HepG2 (cell line): ENCODE measurements around the gene MRPL10. TPM values are rescaled to one million over a fixed set of nuclear protein-coding genes. Genes with fewer than 3 reads are reported as not detected.
A peak's percentile ranks its signal among the peaks of the same experiment; 100 is the strongest.

Experiments used
- CCDC6 ChIP-seq: sonication (generic); formaldehyde crosslinking; IDR thresholded peaks from 2 replicates; pipeline ENCODE4 v1.8.1; 2022; ENCODE audit warnings: mild to moderate bottlenecking, missing genetic modification reagents, moderate library complexity
- DNMT1 ChIP-seq: sonication (generic); formaldehyde crosslinking; IDR thresholded peaks from 2 replicates; pipeline ENCODE4 v1.5.1; 2020; ENCODE audit warnings: mild to moderate bottlenecking, missing genetic modification reagents
- EED ChIP-seq: sonication (generic); formaldehyde crosslinking; IDR thresholded peaks from 2 replicates; pipeline ENCODE4 v1.5.0; 2020; ENCODE audit warnings: mild to moderate bottlenecking, missing genetic modification reagents
- FOSL2 ChIP-seq: sonication (generic); formaldehyde crosslinking; IDR thresholded peaks from 2 replicates; pipeline ENCODE4 v1.4.0; 2020; ENCODE audit warnings: missing genetic modification reagents
- HNF4A ChIP-seq: sonication (generic); formaldehyde crosslinking; IDR thresholded peaks from 2 replicates; pipeline ENCODE4 v1.4.0; 2020; ENCODE audit warnings: missing genetic modification reagents
- JUND ChIP-seq: sonication (generic); formaldehyde crosslinking; IDR thresholded peaks from 2 replicates; pipeline ENCODE4 v1.8.0; 2022; ENCODE audit warnings: mild to moderate bottlenecking, missing genetic modification reagents
- KLF13 ChIP-seq: sonication (generic); formaldehyde crosslinking; IDR thresholded peaks from 2 replicates; pipeline ENCODE4 v1.4.0; 2020; ENCODE audit warnings: mild to moderate bottlenecking, missing genetic modification reagents
- MAF1 ChIP-seq: sonication (generic); formaldehyde crosslinking; IDR thresholded peaks from 2 replicates; pipeline ENCODE4 v1.5.0; 2020; ENCODE audit warnings: missing genetic modification reagents, borderline replicate concordance
- MEF2D ChIP-seq: sonication (generic); formaldehyde crosslinking; IDR thresholded peaks from 2 replicates; pipeline ENCODE4 v1.5.1; 2020; ENCODE audit warnings: mild to moderate bottlenecking, missing genetic modification reagents
- NFE2L1 ChIP-seq: sonication (generic); formaldehyde crosslinking; IDR thresholded peaks from 2 replicates; pipeline ENCODE4 v1.4.0; 2020; ENCODE audit warnings: missing genetic modification reagents, mild to moderate bottlenecking, borderline replicate concordance
- NR2F1 ChIP-seq, 2 experiments: fragments of 450-650 bp in 1 of 2; formaldehyde crosslinking in 1 of 2; IDR thresholded peaks; 2 replicates each; pipeline versions ENCODE4 v1.5.0 to v1.6.1; 2016 to 2020; ENCODE audit warnings: mild to moderate bottlenecking in 1 of 2, missing compliant biosample characterization in 1 of 2, missing genetic modification reagents in 1 of 2, moderate library complexity in 1 of 2
- SP2 ChIP-seq: sonication (generic); formaldehyde crosslinking; IDR thresholded peaks from 2 replicates; pipeline ENCODE4 v1.5.1; 2020; ENCODE audit warnings: mild to moderate bottlenecking, missing genetic modification reagents
- TAF15 ChIP-seq: fragments of 200-400 bp; formaldehyde crosslinking; IDR thresholded peaks from one replicate; pipeline ENCODE4 v1.6.1; 2018; ENCODE audit warnings: mild to moderate bottlenecking, low read depth, low read length; ENCODE audit not compliant: poor library complexity, severe bottlenecking
- TBP ChIP-seq: sonication (generic); formaldehyde crosslinking; IDR thresholded peaks from 2 replicates; pipeline ENCODE4 v1.5.0; 2020; ENCODE audit warnings: missing genetic modification reagents
- TOE1 ChIP-seq: sonication (generic); formaldehyde crosslinking; IDR thresholded peaks from 2 replicates; pipeline ENCODE4 v1.4.0; 2020; ENCODE audit warnings: mild to moderate bottlenecking, missing genetic modification reagents
- XBP1 ChIP-seq: sonication (generic); formaldehyde crosslinking; IDR thresholded peaks from 2 replicates; pipeline ENCODE4 v1.5.0; 2020; ENCODE audit warnings: missing genetic modification reagents
- ZBTB38 ChIP-seq: sonication (generic); formaldehyde crosslinking; IDR thresholded peaks from 2 replicates; pipeline ENCODE4 v1.5.1; 2020; ENCODE audit warnings: mild to moderate bottlenecking, missing genetic modification reagents
- ZNF180 ChIP-seq: sonication (generic); formaldehyde crosslinking; IDR thresholded peaks from 2 replicates; pipeline ENCODE4 v1.4.0; 2020; ENCODE audit warnings: low read depth, missing genetic modification reagents, borderline replicate concordance
- ZNF343 ChIP-seq: sonication (generic); formaldehyde crosslinking; IDR thresholded peaks from 2 replicates; pipeline ENCODE4 v1.4.0; 2020; ENCODE audit warnings: mild to moderate bottlenecking, missing genetic modification reagents
- ZNF570 ChIP-seq: sonication (generic); formaldehyde crosslinking; IDR thresholded peaks from 2 replicates; pipeline ENCODE4 v1.4.0; 2020; ENCODE audit warnings: mild to moderate bottlenecking, missing genetic modification reagents, borderline replicate concordance
- ZNF572 ChIP-seq: sonication (generic); formaldehyde crosslinking; IDR thresholded peaks from 2 replicates; pipeline ENCODE4 v1.5.1; 2020; ENCODE audit warnings: mild to moderate bottlenecking, missing genetic modification reagents
- ZNF605 ChIP-seq: sonication (generic); formaldehyde crosslinking; IDR thresholded peaks from 2 replicates; pipeline ENCODE4 v1.8.0; 2022; ENCODE audit warnings: mild to moderate bottlenecking, missing genetic modification reagents
- ZNF652 ChIP-seq: IDR thresholded peaks from 2 replicates; pipeline ENCODE4 v1.6.1; 2016; ENCODE audit warnings: low read depth, borderline replicate concordance
- ZNF781 ChIP-seq: sonication (generic); formaldehyde crosslinking; IDR thresholded peaks from 2 replicates; pipeline ENCODE4 v1.5.1; 2020; ENCODE audit warnings: borderline replicate concordance, mild to moderate bottlenecking, missing genetic modification reagents; ENCODE audit errors: not compliant biosample characterization
- ZNF850 ChIP-seq: sonication (generic); formaldehyde crosslinking; conservative IDR thresholded peaks from 2 replicates; pipeline ENCODE4 v1.9.0; 2021; ENCODE audit warnings: mild to moderate bottlenecking, missing genetic modification reagents
- polyA plus RNA-seq, 8 experiments: library from polyadenylated mRNA; depleted of rRNA in 3 of 8; stranded (reverse) in 7 of 8; unstranded in 1 of 8; fragments of >200 nt; fragmentation: Illumina TruSeq in 4 of 8; extraction: Trizol in 4 of 8; gene quantifications; 2 replicates each; pipeline versions ENCODE4 v1.2.1 to v1.2.3, GENCODE V29; 2011 to 2016; ENCODE audit warnings: low read depth in 4 of 8, missing spikeins in 1 of 8, mixed read lengths in 1 of 8; ENCODE audit not compliant: insufficient read depth in 1 of 8
- total RNA-seq, 5 experiments: library from RNA; depleted of rRNA; stranded (reverse); fragments of >200 nt; fragmentation: Illumina TruSeq; extraction: Trizol; gene quantifications; 2 replicates each; pipeline ENCODE4 v1.2.3, GENCODE V29; 2016; ENCODE audit warnings: low read depth in 1 of 5
- TF ChIP-seq, protein P1 (sequence below): sonication (generic); formaldehyde crosslinking; IDR thresholded peaks from 2 replicates; pipeline ENCODE4 v1.4.0; 2020; ENCODE audit warnings: low read depth, mild to moderate bottlenecking, missing genetic modification reagents
- TF ChIP-seq, protein P2 (sequence below): sonication (generic); formaldehyde crosslinking; IDR thresholded peaks from 2 replicates; pipeline ENCODE4 v1.5.1; 2020; ENCODE audit warnings: missing genetic modification reagents, mild to moderate bottlenecking, borderline replicate concordance
- TF ChIP-seq, protein P3 (sequence below): fragments of 450-650 bp; IDR thresholded peaks from 2 replicates; pipeline ENCODE4 v1.6.1; 2017
- TF ChIP-seq, protein P4 (sequence below): sonication (generic); formaldehyde crosslinking; conservative IDR thresholded peaks from 2 replicates; pipeline ENCODE4 v1.8.0; 2022; ENCODE audit warnings: low read depth, missing genetic modification reagents

The MRPL10 gene
- total and polyA plus RNA-seq, 2 of the 13 experiments (the other 11 are each of a cell fraction or from before 2014, with no cell fraction given) = 56.7 to 149 TPM

DNA sequence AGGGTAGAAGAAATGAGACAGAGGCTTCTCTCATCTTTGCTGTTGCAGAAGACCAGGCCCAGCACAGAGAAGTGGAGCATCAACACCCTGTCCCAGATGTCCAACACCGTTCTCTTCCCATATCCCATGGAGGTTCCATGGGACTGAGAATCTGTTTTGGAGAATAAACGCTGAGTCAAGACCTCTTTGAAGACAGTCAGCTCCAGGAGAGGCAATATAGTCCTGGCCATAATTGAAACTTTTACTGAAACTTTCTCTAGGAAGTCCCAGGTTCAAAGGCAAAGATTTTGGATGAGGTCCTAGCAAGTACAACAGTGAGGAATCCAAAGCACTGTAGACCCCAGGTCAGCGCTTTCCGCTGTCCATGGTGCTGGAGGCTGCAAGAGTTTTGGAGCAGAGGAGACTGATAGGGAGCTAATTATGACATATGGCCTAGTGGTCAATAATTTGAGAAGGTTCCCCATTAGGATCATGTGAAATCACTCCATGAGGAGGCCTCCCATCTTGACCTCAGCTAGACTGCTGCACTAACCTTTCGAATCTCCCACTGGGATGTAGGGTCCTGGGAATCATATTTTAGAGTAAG is 45.7 kb downstream of the MRPL10 start (continued):
- no peak for TF ChIP-seq ZNF572 (CRISPR knock-in tag)
- no peak for TF ChIP-seq TAF15
- TF ChIP-seq ZNF850 (CRISPR knock-in tag) = no peak
- TF ChIP-seq MEF2D (CRISPR knock-in tag) = no peak
- TF ChIP-seq DNMT1 (CRISPR knock-in tag) = no peak
- TF ChIP-seq, protein P1, sequence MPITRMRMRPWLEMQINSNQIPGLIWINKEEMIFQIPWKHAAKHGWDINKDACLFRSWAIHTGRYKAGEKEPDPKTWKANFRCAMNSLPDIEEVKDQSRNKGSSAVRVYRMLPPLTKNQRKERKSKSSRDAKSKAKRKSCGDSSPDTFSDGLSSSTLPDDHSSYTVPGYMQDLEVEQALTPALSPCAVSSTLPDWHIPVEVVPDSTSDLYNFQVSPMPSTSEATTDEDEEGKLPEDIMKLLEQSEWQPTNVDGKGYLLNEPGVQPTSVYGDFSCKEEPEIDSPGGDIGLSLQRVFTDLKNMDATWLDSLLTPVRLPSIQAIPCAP (CRISPR knock-in tag) = no peak
- TF ChIP-seq HNF4A = no peak
- TF ChIP-seq TBP (CRISPR knock-in tag) = no peak
- TF ChIP-seq NR2F1 (CRISPR knock-in tag; IDR thresholded peaks at IDR 0.05) = no peak
- TF ChIP-seq ZNF180 (CRISPR knock-in tag) = no peak
- no peak for TF ChIP-seq ZNF343 (CRISPR knock-in tag)
- TF ChIP-seq XBP1 (CRISPR knock-in tag) = no peak
- TF ChIP-seq KLF13 (CRISPR knock-in tag) = no peak
- TF ChIP-seq ZNF570 (CRISPR knock-in tag) = no peak
- TF ChIP-seq, protein P2, sequence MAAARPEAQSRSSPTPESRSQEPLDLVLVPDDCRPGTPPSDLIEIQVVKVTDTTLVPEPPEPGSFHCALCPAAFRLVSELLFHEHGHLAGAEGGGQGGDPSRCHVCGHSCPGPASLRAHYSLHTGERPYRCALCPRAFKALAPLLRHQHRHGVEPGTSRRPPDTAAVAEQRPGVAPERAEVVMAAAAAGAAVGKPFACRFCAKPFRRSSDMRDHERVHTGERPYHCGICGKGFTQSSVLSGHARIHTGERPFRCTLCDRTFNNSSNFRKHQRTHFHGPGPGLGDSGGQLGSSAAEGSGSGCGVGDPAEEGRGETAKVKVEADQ (CRISPR knock-in tag) = no peak
- TF ChIP-seq ZNF781 (CRISPR knock-in tag) = no peak
- no peak for TF ChIP-seq MAF1 (CRISPR knock-in tag)
- TF ChIP-seq ZNF652 (CRISPR knock-in tag) = 0 out of 2 replicates have a peak, but pooled peaks have one; percentile 26
- no peak for TF ChIP-seq EED (CRISPR knock-in tag)
- TF ChIP-seq TOE1 (CRISPR knock-in tag) = no peak
- TF ChIP-seq CCDC6 (CRISPR knock-in tag) = no peak
- no peak for TF ChIP-seq NFE2L1
- TF ChIP-seq, protein P3, sequence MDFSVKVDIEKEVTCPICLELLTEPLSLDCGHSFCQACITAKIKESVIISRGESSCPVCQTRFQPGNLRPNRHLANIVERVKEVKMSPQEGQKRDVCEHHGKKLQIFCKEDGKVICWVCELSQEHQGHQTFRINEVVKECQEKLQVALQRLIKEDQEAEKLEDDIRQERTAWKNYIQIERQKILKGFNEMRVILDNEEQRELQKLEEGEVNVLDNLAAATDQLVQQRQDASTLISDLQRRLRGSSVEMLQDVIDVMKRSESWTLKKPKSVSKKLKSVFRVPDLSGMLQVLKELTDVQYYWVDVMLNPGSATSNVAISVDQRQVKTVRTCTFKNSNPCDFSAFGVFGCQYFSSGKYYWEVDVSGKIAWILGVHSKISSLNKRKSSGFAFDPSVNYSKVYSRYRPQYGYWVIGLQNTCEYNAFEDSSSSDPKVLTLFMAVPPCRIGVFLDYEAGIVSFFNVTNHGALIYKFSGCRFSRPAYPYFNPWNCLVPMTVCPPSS = no peak
- no peak for TF ChIP-seq SP2 (CRISPR knock-in tag)
- TF ChIP-seq ZBTB38 = no peak
- TF ChIP-seq JUND = no peak
- TF ChIP-seq FOSL2 (CRISPR knock-in tag) = peak; percentile 40; the same call in 1 of the 2 replicates
- peak; percentile 91 for TF ChIP-seq ZNF605
- TF ChIP-seq, protein P4, sequence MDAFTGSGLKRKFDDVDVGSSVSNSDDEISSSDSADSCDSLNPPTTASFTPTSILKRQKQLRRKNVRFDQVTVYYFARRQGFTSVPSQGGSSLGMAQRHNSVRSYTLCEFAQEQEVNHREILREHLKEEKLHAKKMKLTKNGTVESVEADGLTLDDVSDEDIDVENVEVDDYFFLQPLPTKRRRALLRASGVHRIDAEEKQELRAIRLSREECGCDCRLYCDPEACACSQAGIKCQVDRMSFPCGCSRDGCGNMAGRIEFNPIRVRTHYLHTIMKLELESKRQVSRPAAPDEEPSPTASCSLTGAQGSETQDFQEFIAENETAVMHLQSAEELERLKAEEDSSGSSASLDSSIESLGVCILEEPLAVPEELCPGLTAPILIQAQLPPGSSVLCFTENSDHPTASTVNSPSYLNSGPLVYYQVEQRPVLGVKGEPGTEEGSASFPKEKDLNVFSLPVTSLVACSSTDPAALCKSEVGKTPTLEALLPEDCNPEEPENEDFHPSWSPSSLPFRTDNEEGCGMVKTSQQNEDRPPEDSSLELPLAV = no peak
